ENCODE data around the gene ATP8B4.

The ATP8B4 gene

DNA sequence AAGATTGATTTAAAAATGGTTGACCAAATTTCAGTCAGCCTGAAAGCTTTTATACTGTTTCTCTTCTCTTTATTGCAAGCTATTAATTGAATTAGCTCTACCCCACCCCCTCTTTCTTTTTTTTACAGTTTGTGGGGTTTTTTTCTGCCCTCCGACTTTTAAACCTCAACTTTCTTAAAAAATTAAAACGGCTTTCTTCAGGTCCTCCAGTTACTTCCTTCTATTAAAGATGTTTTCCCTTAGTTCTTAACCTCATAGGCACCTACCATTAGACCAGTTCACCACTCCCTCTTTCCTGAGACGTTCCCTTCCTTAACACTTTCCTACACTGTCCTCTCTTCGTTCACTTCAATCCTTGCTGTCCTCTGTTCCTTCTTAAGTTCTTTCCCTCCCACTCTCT lies 52.4 kb downstream of the ATP8B4 start:
- Histone ChIP-seq H3K9ac (ENCODE audit: low read depth, low read length) (no peak overlapping the region), H3K27ac (ENCODE audit: low read length) (no peak overlapping the region), H3K79me2 (ENCODE audit: insufficient read depth, low read length) (no peaks in the 10 kb centered on the region), H3K27me3 (ENCODE audit: insufficient read depth, low read length, poor library complexity) (no peaks in the 10 kb centered on the region), H3K36me3 (ENCODE audit: insufficient read depth, low read length) (no peaks in the 10 kb centered on the region), H2AFZ (ENCODE audit: low read depth, low read length) (no peak overlapping the region), H3K9me3 (ENCODE audit: insufficient read depth, low read length, severe bottlenecking) (no peaks in the 10 kb centered on the region), H3K4me3 (ENCODE audit: low read depth in 1 of 2, low read length in 2 of 2) (no peak overlapping the region), H3K4me1 (ENCODE audit: insufficient read depth, low read length) (no peaks in the 10 kb centered on the region), H4K20me1 (ENCODE audit: insufficient read depth, low read length) (no peaks in the 10 kb centered on the region), H3K4me2 (ENCODE audit: insufficient read depth, low read length) (no peak overlapping the region)
- TF ChIP-seq, protein P1, sequence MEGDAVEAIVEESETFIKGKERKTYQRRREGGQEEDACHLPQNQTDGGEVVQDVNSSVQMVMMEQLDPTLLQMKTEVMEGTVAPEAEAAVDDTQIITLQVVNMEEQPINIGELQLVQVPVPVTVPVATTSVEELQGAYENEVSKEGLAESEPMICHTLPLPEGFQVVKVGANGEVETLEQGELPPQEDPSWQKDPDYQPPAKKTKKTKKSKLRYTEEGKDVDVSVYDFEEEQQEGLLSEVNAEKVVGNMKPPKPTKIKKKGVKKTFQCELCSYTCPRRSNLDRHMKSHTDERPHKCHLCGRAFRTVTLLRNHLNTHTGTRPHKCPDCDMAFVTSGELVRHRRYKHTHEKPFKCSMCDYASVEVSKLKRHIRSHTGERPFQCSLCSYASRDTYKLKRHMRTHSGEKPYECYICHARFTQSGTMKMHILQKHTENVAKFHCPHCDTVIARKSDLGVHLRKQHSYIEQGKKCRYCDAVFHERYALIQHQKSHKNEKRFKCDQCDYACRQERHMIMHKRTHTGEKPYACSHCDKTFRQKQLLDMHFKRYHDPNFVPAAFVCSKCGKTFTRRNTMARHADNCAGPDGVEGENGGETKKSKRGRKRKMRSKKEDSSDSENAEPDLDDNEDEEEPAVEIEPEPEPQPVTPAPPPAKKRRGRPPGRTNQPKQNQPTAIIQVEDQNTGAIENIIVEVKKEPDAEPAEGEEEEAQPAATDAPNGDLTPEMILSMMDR (IDR thresholded peaks at IDR 0.05; ENCODE audit: borderline replicate concordance, extremely low read depth, low read length, poor library complexity, severe bottlenecking), result no peak
- no peak for TF ChIP-seq EZH2 (IDR thresholded peaks at IDR 0.05; ENCODE audit: borderline replicate concordance, low read depth, low read length, severe bottlenecking)
- ATAC-seq (ENCODE audit: insufficient read depth, low read depth) (no peak), DNase-seq (no peak)

DNA sequence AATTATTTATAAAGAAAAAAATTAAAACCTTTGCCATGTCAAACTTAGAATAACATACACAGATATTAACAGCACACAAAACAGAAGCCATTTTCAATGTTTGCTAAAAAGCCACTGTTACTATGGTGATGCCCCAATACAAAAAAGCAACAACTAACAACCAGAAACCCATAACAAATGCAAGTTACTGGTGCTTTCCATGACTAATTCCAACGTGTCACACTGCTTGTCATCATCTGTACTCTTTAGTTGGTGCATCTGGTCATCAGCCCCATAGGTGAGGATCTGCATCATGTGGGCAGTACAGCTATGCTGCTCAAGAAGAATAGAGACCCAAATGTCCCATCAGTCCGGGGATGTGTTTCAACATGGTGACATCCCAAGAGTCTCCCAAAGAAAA lies 52.8 kb downstream of the ATP8B4 start:
- Histone ChIP-seq H3K79me2 (ENCODE audit: insufficient read depth, low read length) (no peaks in the 10 kb centered on the region), H3K4me2 (ENCODE audit: insufficient read depth, low read length) (no peak overlapping the region), H3K9me3 (ENCODE audit: insufficient read depth, low read length, severe bottlenecking) (no peaks in the 10 kb centered on the region), H3K27me3 (ENCODE audit: insufficient read depth, low read length, poor library complexity) (no peaks in the 10 kb centered on the region), H3K4me3 (ENCODE audit: low read depth in 1 of 2, low read length in 2 of 2) (no peak overlapping the region), H3K4me1 (ENCODE audit: insufficient read depth, low read length) (no peaks in the 10 kb centered on the region), H4K20me1 (ENCODE audit: insufficient read depth, low read length) (no peaks in the 10 kb centered on the region), H2AFZ (ENCODE audit: low read depth, low read length) (no peak overlapping the region), H3K9ac (ENCODE audit: low read depth, low read length) (no peak overlapping the region), H3K36me3 (ENCODE audit: insufficient read depth, low read length) (no peaks in the 10 kb centered on the region), H3K27ac (ENCODE audit: low read length) (no peak overlapping the region)
- TF ChIP-seq EZH2 (IDR thresholded peaks at IDR 0.05; ENCODE audit: borderline replicate concordance, low read depth, low read length, severe bottlenecking), result no peak
- TF ChIP-seq, protein P1 (IDR thresholded peaks at IDR 0.05; ENCODE audit: borderline replicate concordance, extremely low read depth, low read length, poor library complexity, severe bottlenecking), result no peak
- ATAC-seq (ENCODE audit: insufficient read depth, low read depth) (no peak), DNase-seq (no peak)

DNA sequence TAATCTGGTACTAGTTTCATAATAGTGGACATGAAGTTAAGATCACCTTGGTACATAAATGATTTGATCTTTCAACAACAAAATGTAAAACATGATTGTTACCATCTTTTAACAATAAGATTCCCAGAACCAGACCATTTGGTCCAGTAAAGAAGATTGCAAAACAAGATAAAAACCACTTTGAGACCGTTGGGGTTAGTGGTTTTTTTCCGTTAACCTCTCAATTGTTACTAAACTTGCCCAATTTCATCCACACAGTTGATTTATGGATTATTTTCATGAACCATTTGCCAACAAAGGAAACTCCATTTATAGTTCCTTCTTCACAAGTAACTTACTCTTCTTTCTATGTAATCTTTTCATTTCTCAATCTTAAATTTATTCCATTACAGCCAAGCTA lies 53.8 kb downstream of the ATP8B4 start:
- H3K4me1 ChIP-seq (ENCODE audit: insufficient read depth, low read length), result no peaks in the 10 kb centered on the region
- no peaks in the 10 kb centered on the region for H3K36me3 ChIP-seq (ENCODE audit: insufficient read depth, low read length)
- DNase-seq, result no peak
- H3K4me2 ChIP-seq (ENCODE audit: insufficient read depth, low read length), result no peak overlapping the region
- no peak for ATAC-seq (ENCODE audit: insufficient read depth, low read depth)
- H3K4me3 ChIP-seq (ENCODE audit: low read depth in 1 of 2, low read length in 2 of 2), result no peak overlapping the region
- no peaks in the 10 kb centered on the region for H3K9me3 ChIP-seq (ENCODE audit: insufficient read depth, low read length, severe bottlenecking)
- H3K27ac ChIP-seq (ENCODE audit: low read length), result no peak overlapping the region
- H3K9ac ChIP-seq (ENCODE audit: low read depth, low read length), result no peak overlapping the region
- H3K79me2 ChIP-seq (ENCODE audit: insufficient read depth, low read length), result no peaks in the 10 kb centered on the region
- H4K20me1 ChIP-seq (ENCODE audit: insufficient read depth, low read length), result no peaks in the 10 kb centered on the region
- no peak overlapping the region for H2AFZ ChIP-seq (ENCODE audit: low read depth, low read length)
- H3K27me3 ChIP-seq (ENCODE audit: insufficient read depth, low read length, poor library complexity), result no peaks in the 10 kb centered on the region
- no peak for TF ChIP-seq EZH2 (IDR thresholded peaks at IDR 0.05; ENCODE audit: borderline replicate concordance, low read depth, low read length, severe bottlenecking)
- TF ChIP-seq, protein P1 (IDR thresholded peaks at IDR 0.05; ENCODE audit: borderline replicate concordance, extremely low read depth, low read length, poor library complexity, severe bottlenecking), result no peak

DNA sequence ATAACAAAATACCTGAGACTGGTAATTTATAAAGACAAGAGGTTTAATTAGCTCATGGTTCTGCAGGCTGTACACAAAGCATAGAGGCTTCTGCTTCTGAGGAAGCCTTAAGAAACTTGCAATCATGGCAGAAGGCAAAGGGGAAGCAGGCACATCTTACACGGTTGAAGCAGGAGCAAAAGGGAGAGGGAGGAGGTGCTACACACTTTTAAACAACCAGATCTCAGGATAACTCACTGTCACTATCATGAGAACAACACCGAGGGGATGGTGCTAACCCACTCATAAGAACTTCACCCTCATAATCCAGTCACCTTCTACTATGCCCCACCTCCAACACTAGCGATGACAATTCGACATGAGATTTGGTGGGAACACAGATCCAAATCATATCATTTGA lies 54.4 kb downstream of the ATP8B4 start:
- DNase-seq, result no peak
- Histone ChIP-seq H3K27me3 (ENCODE audit: insufficient read depth, low read length, poor library complexity) (no peaks in the 10 kb centered on the region), H3K9ac (ENCODE audit: low read depth, low read length) (no peak overlapping the region), H3K9me3 (ENCODE audit: insufficient read depth, low read length, severe bottlenecking) (no peaks in the 10 kb centered on the region), H3K36me3 (ENCODE audit: insufficient read depth, low read length) (no peaks in the 10 kb centered on the region), H3K27ac (ENCODE audit: low read length) (no peak overlapping the region), H3K4me3 (ENCODE audit: low read depth in 1 of 2, low read length in 2 of 2) (no peak overlapping the region), H3K4me1 (ENCODE audit: insufficient read depth, low read length) (no peaks in the 10 kb centered on the region), H3K4me2 (ENCODE audit: insufficient read depth, low read length) (no peak overlapping the region), H4K20me1 (ENCODE audit: insufficient read depth, low read length) (no peaks in the 10 kb centered on the region), H3K79me2 (ENCODE audit: insufficient read depth, low read length) (no peaks in the 10 kb centered on the region), H2AFZ (ENCODE audit: low read depth, low read length) (no peak overlapping the region)
- ATAC-seq (ENCODE audit: insufficient read depth, low read depth), result no peak
- no peak for TF ChIP-seq EZH2 (IDR thresholded peaks at IDR 0.05; ENCODE audit: borderline replicate concordance, low read depth, low read length, severe bottlenecking)
- TF ChIP-seq, protein P1 (IDR thresholded peaks at IDR 0.05; ENCODE audit: borderline replicate concordance, extremely low read depth, low read length, poor library complexity, severe bottlenecking), result no peak

Measured in DND-41 (cell line).